K562 (cell line): ENCODE measurements around the gene FHL1. TPM values are rescaled to one million over a fixed set of nuclear protein-coding genes. Genes with fewer than 3 reads are reported as not detected.

ENCODE experiments used
- ATAC-seq: fragments of 200-7000 bp; cut with Tn5 transposase; 3 replicates; pipeline ENCODE4 v1.9.1; 2020; ENCODE audit warnings: moderate library complexity
- BruUV-seq: library from RNA; stranded (reverse); fragments of 400-500 nt; replicated peaks from 2 replicates; lab custom pipeline; 2021; lab: Mats Ljungman, UMichigan
- CTCF ChIA-PET: fragments of 300-600 bp; formaldehyde crosslinking; extraction: SDS; loops from one replicate; lab custom pipeline; 2021; ENCODE audit warnings: low intra/inter-chr PET ratio; lab: Yijun Ruan, JAX
- POLR2A ChIA-PET: fragments of 300-600, 350-650 bp; sonication (Branson Sonifier 250); formaldehyde crosslinking; extraction: SDS; loops from one replicate; lab custom pipeline; 2021; ENCODE audit warnings: antibody characterized with exemption, inconsistent platforms; lab: Yijun Ruan, JAX
- DNase-seq, 4 experiments: peaks; one replicate each; pipeline versions ENCODE4 v3.0.0 to v3.0.0-alpha.2; 2011 to 2018; ENCODE audit warnings: low spot score in 3 of 4, mixed read lengths in 3 of 4; ENCODE audit errors: extremely low read depth in 1 of 4
- FAIRE-seq: peaks from 2 replicates; lab custom pipeline; 2011; peaks lifted over from hg19 to GRCh38; lab: Jason Lieb, UNC
- H2AFZ ChIP-seq: 2 replicates; pipeline ENCODE4 v1.6.0; 2011; ENCODE audit warnings: low read depth, low read length, control low read depth, inconsistent platforms
- H3K27ac ChIP-seq: fragments of 200-600 bp; 3 replicates; pipeline ENCODE4 v1.8.0; 2011; ENCODE audit warnings: low read depth, mild to moderate bottlenecking, control low read depth, inconsistent platforms, low read length, moderate library complexity, mixed read lengths; ENCODE audit errors: extremely low read depth
- H3K27me3 ChIP-seq, 2 experiments: fragments of 300-600 bp in 1 of 2; 2 replicates in 1 of 2; 3 replicates in 1 of 2; pipeline versions ENCODE4 v1.6.0 to v1.8.0; 2011; ENCODE audit warnings: inconsistent platforms in 2 of 2, low read length in 2 of 2, mild to moderate bottlenecking in 1 of 2, mixed read lengths in 1 of 2, moderate library complexity in 1 of 2; ENCODE audit not compliant: control insufficient read depth in 2 of 2, insufficient read depth in 2 of 2
- H3K36me3 ChIP-seq: fragments of 300-600 bp; 3 replicates; pipeline ENCODE4 v1.8.0; 2011; ENCODE audit warnings: mild to moderate bottlenecking, low read length, inconsistent platforms; ENCODE audit not compliant: control insufficient read depth, insufficient read depth
- H3K4me1 ChIP-seq, 2 experiments: fragments of 200-600 bp in 1 of 2; replicated peaks in 1 of 2; 2 replicates in 1 of 2; 3 replicates in 1 of 2; pipeline versions ENCODE4 v1.5.1 to v1.8.0; 2011; ENCODE audit warnings: inconsistent platforms in 2 of 2, low read length in 2 of 2, mild to moderate bottlenecking in 1 of 2, mixed read lengths in 1 of 2, moderate library complexity in 1 of 2; ENCODE audit not compliant: control insufficient read depth in 2 of 2, insufficient read depth in 2 of 2
- H3K4me2 ChIP-seq: 2 replicates; pipeline ENCODE4 v1.6.1; 2011; ENCODE audit warnings: low read length, control low read depth, inconsistent platforms, mixed read lengths; ENCODE audit not compliant: insufficient read depth
- H3K4me3 ChIP-seq: fragments of 200-600 bp; sonication (generic), shearing (Covaris generic); 2 replicates; pipeline ENCODE4 v1.5.1; 2016; ENCODE audit warnings: control low read depth, inconsistent platforms
- H3K79me2 ChIP-seq: fragments of 200-600 bp; 3 replicates; pipeline ENCODE4 v1.8.0; 2011; ENCODE audit warnings: low read length, inconsistent platforms; ENCODE audit not compliant: control insufficient read depth, insufficient read depth
- H3K9ac ChIP-seq, 2 experiments: 2 replicates each; pipeline versions ENCODE4 v1.6.0 to v1.6.1; 2011; ENCODE audit warnings: low read depth in 2 of 2, low read length in 2 of 2, control low read depth in 1 of 2, inconsistent platforms in 1 of 2, mild to moderate bottlenecking in 1 of 2, mixed read lengths in 1 of 2; ENCODE audit not compliant: insufficient read depth in 1 of 2
- H3K9me1 ChIP-seq: one replicate; pipeline ENCODE4 v1.6.0; 2011; ENCODE audit warnings: inconsistent platforms, mild to moderate bottlenecking, low read length, moderate library complexity; ENCODE audit not compliant: control insufficient read depth, insufficient read depth
- H3K9me3 ChIP-seq: replicated peaks from 2 replicates; pipeline ENCODE4 v1.5.1; 2011; ENCODE audit warnings: low read depth, low read length, inconsistent platforms; ENCODE audit not compliant: control insufficient read depth, insufficient read depth
- H4K20me1 ChIP-seq: replicated peaks from 2 replicates; pipeline ENCODE4 v1.6.1; 2011; ENCODE audit warnings: low read length, inconsistent platforms, mixed read lengths; ENCODE audit not compliant: control insufficient read depth, insufficient read depth
- BCOR ChIP-seq: fragments of 450-650 bp; IDR thresholded peaks from 2 replicates; pipeline ENCODE4 v1.6.1; 2016
- CHCHD3 ChIP-seq: fragments of 250-450 bp; sonication (Bioruptor Pico); IDR thresholded peaks from 2 replicates; pipeline ENCODE4 v2.1.2; 2022; ENCODE audit warnings: mild to moderate bottlenecking
- LEF1 ChIP-seq: fragments of 450-650 bp; IDR thresholded peaks from 2 replicates; pipeline ENCODE4 v1.6.1; 2016; ENCODE audit warnings: mild to moderate bottlenecking
- PHB2 ChIP-seq: fragments of 450-650 bp; IDR thresholded peaks from 2 replicates; pipeline ENCODE4 v1.6.1; 2017; ENCODE audit warnings: low read depth
- POLR2AphosphoS2 ChIP-seq: IDR thresholded peaks from 2 replicates; pipeline ENCODE4 v1.6.1; 2012; ENCODE audit warnings: low read length, improper control_type of control experiment
- RBFOX2 ChIP-seq: fragments of 200-400 bp; formaldehyde crosslinking; IDR thresholded peaks from 2 replicates; pipeline ENCODE4 v1.6.1; 2017; ENCODE audit warnings: low read depth, mild to moderate bottlenecking, low read length, moderate library complexity
- SMAD1 ChIP-seq: fragments of 150-350 bp; IDR thresholded peaks from 2 replicates; pipeline ENCODE4 v1.6.1; 2014; ENCODE audit warnings: low read length, low read depth; ENCODE audit not compliant: partially characterized antibody
- TAF15 ChIP-seq: fragments of 200-400 bp; formaldehyde crosslinking; IDR thresholded peaks from 2 replicates; pipeline ENCODE4 v1.6.1; 2017; ENCODE audit warnings: mild to moderate bottlenecking, low read depth, low read length, moderate library complexity
- USF2 ChIP-seq: sonication (generic); formaldehyde crosslinking; IDR thresholded peaks from 2 replicates; pipeline ENCODE4 v1.5.0; 2020; ENCODE audit warnings: missing genetic modification reagents
- ZNF445 ChIP-seq: fragments of 250-450 bp; sonication (Bioruptor Pico); IDR thresholded peaks from 2 replicates; pipeline ENCODE4 v1.4.0; 2020; ENCODE audit warnings: low read depth, mild to moderate bottlenecking, moderate library complexity
- WGBS: fragments of 100-300 bp; shearing (Covaris generic); methylation state at CpG from one replicate; pipeline ENCODE4 v1.1.6; 2016; ENCODE audit warnings: low coverage, mixed read lengths; ENCODE audit not compliant: insufficient coverage; ENCODE audit errors: missing lambda C conversion rate; 5-methylcytosine and 5-hydroxymethylcytosine counted together
- in situ Hi-C: fragments of 300-500 bp; cut with MboI; formaldehyde crosslinking; loops from 4 replicates; pipeline ENCODE4 v1.15.0; 2018; ENCODE audit warnings: inconsistent platforms, mixed read lengths
- intact Hi-C: fragments of 100-400 bp; cut with micrococcal nuclease; formaldehyde crosslinking; loops from 2 replicates; pipeline ENCODE4 v1.14.2; 2022
- polyA plus RNA-seq, 8 experiments: library from polyadenylated mRNA; depleted of rRNA in 4 of 8; stranded (reverse) in 5 of 8; unstranded in 3 of 8; fragments of >200 nt; fragmentation: Nextera tagmentation in 2 of 8; fragmentation: Illumina TruSeq in 1 of 8; extraction: Ambion mirVana in 2 of 8; extraction: Trizol in 1 of 8; gene quantifications; 2 replicates each; pipeline versions ENCODE4 v1.2.1 to v1.2.3, GENCODE V29; 2011 to 2014; ENCODE audit warnings: inconsistent platforms in 1 of 8, missing spikeins in 1 of 8
- total RNA-seq, 7 experiments: library from RNA; depleted of rRNA in 6 of 7; stranded (reverse); fragments of >200 nt in 6 of 7; fragmentation: Illumina TruSeq in 2 of 7; extraction: Trizol in 2 of 7; gene quantifications; 2 replicates each; pipeline versions ENCODE4 v1.2.1 to v1.2.3, GENCODE V29; 2011 to 2021; ENCODE audit warnings: low replicate concordance in 1 of 7

Gene FHL1
- total and polyA plus RNA-seq, 9 of the 15 experiments (the other 6 are each of a cell fraction or from before 2014, with no cell fraction given): 0.03 to 3.0 (median 0.13) TPM; not detected in 1

- 3% methylated on average over 10 of the region's 10 CpGs for WGBS
- Histone ChIP-seq H3K4me3 (no peak overlapping the region), H3K9me3 (no peaks in the 10 kb centered on the region), H4K20me1 (no peaks in the 10 kb centered on the region), H3K36me3 (no peaks in the 10 kb centered on the region), H3K79me2 (no peaks in the 10 kb centered on the region), H3K9me1 (no peaks in the 10 kb centered on the region), H3K4me2 (no peak overlapping the region), H2AFZ (no peak overlapping the region), H3K27me3 (peaks cover 0 to 9% of the 10 kb centered on the region in 2 experiments; a peak in 3 of 5 replicates), H3K9ac (no peak overlapping the region), H3K27ac (no peak overlapping the region), H3K4me1 (no peaks in the 10 kb centered on the region)
- no TSS peak for BruUV-seq
- no peak for ATAC-seq
- intact Hi-C loops (no loop called here), in situ Hi-C loops (no loop called here)
- TF ChIP-seq USF2 (CRISPR knock-in tag) (no peak), PHB2 (no peak), RBFOX2 (no peak), BCOR (no peak), TAF15 (no peak), SMAD1 (no peak), ZNF445 (CRISPR knock-in tag) (no peak), CHCHD3 (no peak), LEF1 (no peak), POLR2AphosphoS2 (no peak)
- POLR2A ChIA-PET: no interaction called here
- CTCF ChIA-PET: no interaction called here
- DNase-seq: no peak
- FAIRE-seq: no peak
Observed at GRCh38 chrX:136190038-136190713, 42.8 kb downstream of the FHL1 start.
